ENCODE measurements around the gene RAB11FIP4. TPM values are rescaled to one million over a fixed set of nuclear protein-coding genes. Genes with fewer than 3 reads are reported as not detected.

RAB11FIP4 gene
- total and polyA plus RNA-seq, 2 experiments from 2014 or later = 8.8 to 23.4 TPM

- peak in 1 of 2 donors; percentile 84 for DNase-seq (ENCODE audit: low read depth in 1 of 2, low spot score in 1 of 2)
- Histone ChIP-seq H3K36me3 (no peaks in the 10 kb centered on the region), H3K27ac (no peak overlapping the region), H3K27me3 (peaks cover 27% of the 10 kb centered on the region), H3K9me3 (ENCODE audit: low read depth) (no peaks in the 10 kb centered on the region), H3K4me3 (no peak overlapping the region), H3K4me1 (ENCODE audit: low read depth) (no peaks in the 10 kb centered on the region)
- TF ChIP-seq CTCF (IDR thresholded peaks at IDR 0.05; ENCODE audit: low read depth, low read length) = no peak
Measured at GRCh38 chr17:31564883-31565301, 173.4 kb downstream of the RAB11FIP4 start.

- Histone ChIP-seq H3K36me3 (no peaks in the 10 kb centered on the region), H3K4me1 (ENCODE audit: low read depth) (no peaks in the 10 kb centered on the region), H3K4me3 (no peak overlapping the region), H3K9me3 (ENCODE audit: low read depth) (no peaks in the 10 kb centered on the region), H3K27ac (no peak overlapping the region), H3K27me3 (peaks cover 20% of the 10 kb centered on the region)
- TF ChIP-seq CTCF (IDR thresholded peaks at IDR 0.05; ENCODE audit: low read depth, low read length) = no peak
- no peak for DNase-seq (ENCODE audit: low read depth in 1 of 2, low spot score in 1 of 2)
Measured at GRCh38 chr17:31565652-31566051, 174.2 kb downstream of the RAB11FIP4 start.

- TF ChIP-seq CTCF (IDR thresholded peaks at IDR 0.05; ENCODE audit: low read depth, low read length) = no peak
- DNase-seq (ENCODE audit: low read depth in 1 of 2, low spot score in 1 of 2) = no peak
- no peak overlapping the region for H3K4me3 ChIP-seq
- peaks cover 12% of the 10 kb centered on the region for H3K27me3 ChIP-seq
- H3K27ac ChIP-seq = no peak overlapping the region
- H3K36me3 ChIP-seq = no peaks in the 10 kb centered on the region
- H3K4me1 ChIP-seq (ENCODE audit: low read depth) = no peaks in the 10 kb centered on the region
- no peaks in the 10 kb centered on the region for H3K9me3 ChIP-seq (ENCODE audit: low read depth)
Measured at GRCh38 chr17:31566247-31566991, 174.9 kb downstream of the RAB11FIP4 start.

- TF ChIP-seq CTCF (IDR thresholded peaks at IDR 0.05; ENCODE audit: low read depth, low read length) = no peak
- no peak overlapping the region for H3K27ac ChIP-seq
- H3K4me1 ChIP-seq (ENCODE audit: low read depth) = no peaks in the 10 kb centered on the region
Measured at GRCh38 chr17:31566992-31567373, 175.5 kb downstream of the RAB11FIP4 start.

GRCh38 chr17:31568121-31568520 lies 176.6 kb downstream of the RAB11FIP4 start:
- no peak overlapping the region for H3K4me3 ChIP-seq
- no peaks in the 10 kb centered on the region for H3K4me1 ChIP-seq (ENCODE audit: low read depth)
- no peak for DNase-seq (ENCODE audit: low read depth in 1 of 2, low spot score in 1 of 2)
- H3K9me3 ChIP-seq (ENCODE audit: low read depth) = no peaks in the 10 kb centered on the region
- no peak overlapping the region for H3K27ac ChIP-seq
- H3K27me3 ChIP-seq = no peaks in the 10 kb centered on the region
- H3K36me3 ChIP-seq = no peaks in the 10 kb centered on the region
- TF ChIP-seq CTCF (IDR thresholded peaks at IDR 0.05; ENCODE audit: low read depth, low read length) = no peak

More at GRCh38 chr17:31566992-31567373, 175.5 kb downstream of the RAB11FIP4 start:
- DNase-seq (ENCODE audit: low read depth in 1 of 2, low spot score in 1 of 2) = no peak
- no peak overlapping the region for H3K4me3 ChIP-seq
- H3K36me3 ChIP-seq = no peaks in the 10 kb centered on the region
- no peaks in the 10 kb centered on the region for H3K9me3 ChIP-seq (ENCODE audit: low read depth)
- peaks cover 7% of the 10 kb centered on the region for H3K27me3 ChIP-seq

All from cardiac muscle cell (in vitro differentiated cells and primary cell).